ENCODE results near the gene GRK5.

Gene GRK5

DNA sequence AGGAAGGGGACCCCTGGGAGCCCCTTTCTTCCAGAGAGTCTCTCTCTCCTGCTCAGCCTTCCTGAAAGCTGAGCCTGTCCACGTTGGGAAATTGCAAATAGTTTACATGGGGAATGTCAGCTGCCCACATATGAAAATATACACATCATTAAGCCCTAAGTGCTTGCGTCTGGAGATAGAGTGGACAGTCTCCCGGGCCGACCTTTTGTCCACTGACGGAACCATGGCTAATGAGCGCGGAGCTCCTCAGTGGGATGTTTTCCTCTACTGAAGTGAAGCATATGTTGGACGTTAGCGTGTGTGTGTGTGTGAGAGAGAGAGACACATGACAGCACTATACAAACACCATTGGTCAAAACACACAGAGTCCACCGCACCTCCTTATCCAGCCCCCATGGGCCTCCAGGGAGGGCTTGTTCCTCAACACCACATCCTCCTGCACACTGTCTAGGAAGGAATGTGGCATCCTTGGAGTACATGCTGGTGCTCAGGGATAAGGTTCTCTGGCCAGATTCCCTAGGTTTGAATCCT lies 206.8 kb downstream of the GRK5 start:
- TF ChIP-seq, protein P1, sequence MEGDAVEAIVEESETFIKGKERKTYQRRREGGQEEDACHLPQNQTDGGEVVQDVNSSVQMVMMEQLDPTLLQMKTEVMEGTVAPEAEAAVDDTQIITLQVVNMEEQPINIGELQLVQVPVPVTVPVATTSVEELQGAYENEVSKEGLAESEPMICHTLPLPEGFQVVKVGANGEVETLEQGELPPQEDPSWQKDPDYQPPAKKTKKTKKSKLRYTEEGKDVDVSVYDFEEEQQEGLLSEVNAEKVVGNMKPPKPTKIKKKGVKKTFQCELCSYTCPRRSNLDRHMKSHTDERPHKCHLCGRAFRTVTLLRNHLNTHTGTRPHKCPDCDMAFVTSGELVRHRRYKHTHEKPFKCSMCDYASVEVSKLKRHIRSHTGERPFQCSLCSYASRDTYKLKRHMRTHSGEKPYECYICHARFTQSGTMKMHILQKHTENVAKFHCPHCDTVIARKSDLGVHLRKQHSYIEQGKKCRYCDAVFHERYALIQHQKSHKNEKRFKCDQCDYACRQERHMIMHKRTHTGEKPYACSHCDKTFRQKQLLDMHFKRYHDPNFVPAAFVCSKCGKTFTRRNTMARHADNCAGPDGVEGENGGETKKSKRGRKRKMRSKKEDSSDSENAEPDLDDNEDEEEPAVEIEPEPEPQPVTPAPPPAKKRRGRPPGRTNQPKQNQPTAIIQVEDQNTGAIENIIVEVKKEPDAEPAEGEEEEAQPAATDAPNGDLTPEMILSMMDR (IDR thresholded peaks at IDR 0.05; ENCODE audit: low read depth, low read length), result no peak
- H3K4me3 ChIP-seq (ENCODE audit: low read depth, low read length), result no peak overlapping the region

DNA sequence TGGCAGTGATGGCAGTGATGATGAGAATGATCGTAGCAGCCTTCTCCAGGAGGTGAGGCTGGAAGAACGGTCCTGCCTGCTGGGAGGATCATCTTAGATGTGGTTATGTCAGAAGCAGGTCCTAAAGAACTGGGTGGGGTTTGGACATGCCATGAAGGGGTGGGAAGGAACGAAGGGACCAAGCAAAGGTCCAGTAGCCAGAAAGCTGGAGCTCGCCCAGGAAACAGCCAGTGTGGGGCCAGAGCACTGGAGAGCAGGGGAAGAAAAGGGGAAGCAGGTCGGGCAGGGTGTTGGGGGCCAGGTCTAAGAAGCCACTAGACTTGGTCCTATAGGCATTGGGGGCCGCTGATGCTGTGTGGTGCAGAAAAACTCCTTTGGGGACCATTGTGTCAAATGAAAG lies 207.8 kb downstream of the GRK5 start:
- TF ChIP-seq, protein P1 (IDR thresholded peaks at IDR 0.05; ENCODE audit: low read depth, low read length), result no peak

DNA sequence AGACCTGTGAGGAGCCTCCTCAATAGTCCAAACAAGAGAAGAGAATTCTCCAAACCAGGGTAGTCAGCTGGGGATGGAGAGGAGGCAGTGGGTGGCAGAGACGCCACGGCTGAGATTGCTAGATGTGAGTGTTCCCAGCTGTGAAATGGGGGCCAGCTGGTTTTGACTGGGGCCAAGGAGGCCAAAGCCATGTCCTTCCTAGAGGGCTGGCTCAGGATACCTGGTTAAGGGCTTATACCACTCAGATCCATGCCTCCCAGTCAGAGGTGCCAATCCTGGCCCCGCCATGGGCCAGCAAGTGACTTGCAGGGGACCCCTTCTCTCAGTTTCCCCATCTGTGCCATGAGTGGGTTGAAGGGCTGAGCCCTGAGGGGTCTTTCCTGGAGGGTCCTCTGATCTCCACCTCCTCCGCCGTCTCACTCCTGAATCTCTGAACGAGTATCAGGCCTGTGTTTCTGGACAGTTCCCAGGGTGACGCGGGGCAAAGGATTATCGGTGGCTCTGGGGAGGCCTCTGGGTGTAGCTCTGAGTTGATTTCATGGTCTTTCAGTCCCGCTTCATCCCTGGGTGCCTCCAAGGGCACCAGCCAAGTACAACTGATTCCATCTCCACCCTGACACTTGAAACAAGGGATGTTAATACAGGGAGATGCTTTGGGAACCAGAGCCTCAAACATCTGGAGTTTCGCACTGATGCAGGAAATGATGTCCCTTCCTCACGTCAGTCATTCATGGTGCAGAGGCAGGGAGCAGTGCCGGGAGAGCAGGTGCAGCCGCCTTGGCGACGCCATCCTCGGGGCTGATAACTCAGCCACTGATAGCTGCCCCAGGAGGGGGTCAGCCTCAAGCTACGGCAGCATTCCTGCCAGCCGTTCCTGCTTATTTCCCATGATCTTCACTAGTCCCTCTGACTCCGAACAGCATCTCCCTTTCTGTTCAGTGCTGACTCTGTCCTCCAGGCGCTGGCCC lies 208.4 kb downstream of the GRK5 start:
- TF ChIP-seq, protein P1 (IDR thresholded peaks at IDR 0.05; ENCODE audit: low read depth, low read length), result no peak
- no peak overlapping the region for H3K4me3 ChIP-seq (ENCODE audit: low read depth, low read length)

More for the DNA sequence above, 207.8 kb downstream of the GRK5 start:
- no peak overlapping the region for H3K4me3 ChIP-seq (ENCODE audit: low read depth, low read length)

DNA sequence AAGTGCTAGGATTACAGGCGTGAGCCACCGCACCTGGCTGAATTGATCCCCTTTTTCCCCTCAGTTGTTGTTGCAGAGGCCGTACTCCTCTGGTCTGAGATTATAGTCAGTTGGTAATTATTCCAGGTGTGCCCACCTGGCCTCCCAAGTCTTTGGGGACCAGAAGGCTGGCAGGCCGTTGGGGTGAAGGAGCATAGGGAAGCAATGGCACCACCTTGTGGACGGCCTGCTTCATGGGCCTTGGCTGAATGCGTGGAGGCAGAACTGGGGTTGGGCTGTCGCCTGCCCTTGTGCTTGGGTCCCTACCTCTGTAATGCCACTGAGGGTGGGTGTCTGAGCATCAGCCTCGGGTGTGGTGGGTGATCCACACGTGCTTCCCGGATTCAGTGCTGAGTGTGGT lies 209.5 kb downstream of the GRK5 start:
- TF ChIP-seq, protein P1 (IDR thresholded peaks at IDR 0.05; ENCODE audit: low read depth, low read length), result peak; percentile 70
- H3K4me3 ChIP-seq (ENCODE audit: low read depth, low read length), result no peak overlapping the region

DNA sequence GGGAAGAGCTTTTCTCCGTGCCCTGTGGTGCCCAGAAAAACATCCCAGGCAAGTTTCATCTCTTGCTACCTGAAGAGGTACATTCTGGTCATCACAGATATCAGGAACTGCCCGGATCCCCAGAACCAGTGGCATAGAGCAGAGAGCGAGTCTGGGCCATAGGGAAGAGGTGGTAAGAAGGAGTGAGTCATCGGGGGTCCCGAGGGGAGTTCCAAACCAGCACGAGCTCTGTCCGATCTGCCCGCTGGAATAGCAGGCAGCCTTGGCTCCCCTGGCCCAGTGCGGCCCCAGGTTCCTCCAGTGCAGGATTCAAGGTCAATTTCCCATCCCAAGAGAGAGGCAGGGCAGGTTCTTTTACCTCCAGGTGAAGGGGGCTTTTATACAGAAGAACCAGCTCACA lies 210.5 kb downstream of the GRK5 start:
- TF ChIP-seq, protein P1 (IDR thresholded peaks at IDR 0.05; ENCODE audit: low read depth, low read length), result no peak
- H3K4me3 ChIP-seq (ENCODE audit: low read depth, low read length), result no peak overlapping the region

DNA sequence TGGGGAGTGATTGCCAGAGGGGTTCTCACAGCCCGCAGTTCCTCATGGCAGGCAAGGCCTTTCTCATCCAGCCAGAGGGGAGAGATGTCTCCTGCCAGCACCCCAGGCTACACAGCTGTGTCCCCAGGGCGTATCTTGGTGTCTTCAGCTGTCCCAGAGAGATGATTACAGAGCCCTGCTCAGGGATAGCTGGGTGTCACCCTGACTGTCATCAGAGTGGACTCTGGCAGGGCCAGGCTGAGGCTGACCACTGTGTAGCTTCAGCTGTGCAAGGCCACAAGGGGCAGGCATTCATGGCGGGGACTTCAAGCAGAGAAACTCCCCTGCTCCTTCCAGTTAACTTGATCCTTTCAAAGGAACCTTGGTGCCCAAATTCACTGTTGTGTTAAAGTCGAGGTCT lies 211.0 kb downstream of the GRK5 start:
- H3K4me3 ChIP-seq (ENCODE audit: low read depth, low read length), result no peak overlapping the region
- TF ChIP-seq, protein P1 (IDR thresholded peaks at IDR 0.05; ENCODE audit: low read depth, low read length), result no peak

DNA sequence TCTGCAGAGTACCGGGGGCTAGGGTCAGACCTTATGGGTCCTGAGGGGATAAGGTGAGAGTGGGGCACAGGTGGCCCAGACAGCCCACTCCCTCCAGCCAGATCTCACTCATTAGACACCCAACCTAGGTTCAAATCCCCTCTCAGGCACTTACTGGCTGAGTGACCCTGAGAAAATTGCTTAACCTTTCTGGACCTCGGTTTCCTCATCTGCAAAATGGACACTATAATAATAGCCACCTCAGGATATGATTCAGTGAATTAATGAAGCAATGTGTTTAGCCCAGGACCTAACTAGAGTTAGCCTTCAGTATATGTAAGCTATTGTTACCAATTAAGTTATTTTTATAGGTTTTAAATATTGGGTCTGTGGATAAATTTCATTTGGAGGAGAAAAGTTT lies 212.6 kb downstream of the GRK5 start:
- no peak overlapping the region for H3K4me3 ChIP-seq (ENCODE audit: low read depth, low read length)
- TF ChIP-seq, protein P1 (IDR thresholded peaks at IDR 0.05; ENCODE audit: low read depth, low read length), result no peak

Data from WI38 (cell line).